Fibroblast of mammary gland (primary cell): ENCODE results near the gene SLC22A23.
A peak's percentile ranks its signal among the peaks of the same experiment; 100 is the strongest.

Source experiments
- DNase-seq: peaks from one replicate; pipeline ENCODE4 v3.0.0-alpha.2; 2010; ENCODE audit warnings: low read depth
- H3K4me3 ChIP-seq: 2 replicates; pipeline ENCODE4 v1.5.1; 2011; ENCODE audit warnings: low read depth, mild to moderate bottlenecking, low read length, moderate library complexity; ENCODE audit not compliant: control insufficient read depth
- CTCF ChIP-seq: conservative IDR thresholded peaks from 2 replicates; pipeline ENCODE4 v1.5.1; 2011; ENCODE audit warnings: low read depth, low read length, inconsistent platforms; ENCODE audit not compliant: control insufficient read depth, insufficient read depth

The SLC22A23 gene

GRCh38 chr6:3324262-3324942 lies 132.4 kb downstream of the SLC22A23 start:
- TF ChIP-seq CTCF, result peak; percentile 6

DNA sequence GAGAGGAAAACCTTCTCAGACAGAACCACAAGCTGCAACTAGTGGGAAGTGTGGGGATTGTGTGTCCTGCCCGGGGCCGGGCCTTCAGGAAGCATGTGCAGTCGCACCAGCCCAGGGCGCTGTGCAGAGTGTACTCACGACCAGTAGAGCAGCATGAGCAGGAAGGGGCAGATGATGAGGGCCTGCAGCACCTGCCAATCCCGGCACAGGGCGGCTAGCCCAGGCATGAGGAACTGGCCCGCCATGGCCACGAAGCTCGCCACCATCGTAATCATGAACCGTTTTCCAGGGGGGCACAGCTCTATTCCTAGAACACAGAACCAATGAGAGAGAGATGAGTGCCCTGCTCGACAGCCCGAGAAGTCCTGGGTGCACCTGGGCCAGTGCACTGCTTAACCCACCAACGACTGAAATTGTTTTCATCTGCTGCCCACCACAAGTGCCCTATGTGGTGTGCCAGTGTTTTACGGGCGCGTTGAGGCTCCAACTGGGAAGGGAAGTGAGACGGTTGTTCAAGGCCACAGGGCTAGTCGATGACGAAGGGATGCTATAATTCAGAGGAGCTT lies 133.1 kb downstream of the SLC22A23 start:
- no peak overlapping the region for H3K4me3 ChIP-seq
- no peak for TF ChIP-seq CTCF
- DNase-seq, result no peak

More at GRCh38 chr6:3324262-3324942, 132.4 kb downstream of the SLC22A23 start:
- DNase-seq, result peak; percentile 95
- H3K4me3 ChIP-seq, result no peak overlapping the region

GRCh38 chr6:3323148-3323547 lies 133.7 kb downstream of the SLC22A23 start:
- no peak overlapping the region for H3K4me3 ChIP-seq
- no peak for TF ChIP-seq CTCF
- DNase-seq, result no peak

- no peak for TF ChIP-seq CTCF
- no peak overlapping the region for H3K4me3 ChIP-seq
- DNase-seq, result no peak
These were observed 134.4 kb downstream of the SLC22A23 start for GRCh38 chr6:3322366-3322890.

DNA sequence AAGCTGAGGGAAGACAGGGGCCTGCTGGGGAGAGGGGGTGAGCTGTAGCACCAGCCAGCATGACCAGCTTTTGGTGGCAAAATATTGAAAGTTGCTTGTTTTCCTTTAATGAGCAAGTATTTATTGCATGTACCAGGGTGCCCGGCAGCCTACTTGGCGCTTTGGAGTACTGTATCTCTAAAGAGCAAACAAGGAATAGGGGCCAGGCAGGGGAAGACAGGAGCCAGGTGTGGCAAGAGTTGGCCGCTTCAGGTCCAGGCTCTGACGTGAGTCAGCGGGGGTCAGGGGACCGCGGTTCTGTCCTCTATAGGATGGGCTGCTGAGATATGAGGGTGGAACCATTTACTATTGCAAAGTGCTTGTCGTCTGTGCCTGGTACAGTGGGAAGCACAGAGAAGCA lies 135.0 kb downstream of the SLC22A23 start:
- H3K4me3 ChIP-seq, result no peak overlapping the region
- DNase-seq, result no peak
- TF ChIP-seq CTCF, result no peak

DNA sequence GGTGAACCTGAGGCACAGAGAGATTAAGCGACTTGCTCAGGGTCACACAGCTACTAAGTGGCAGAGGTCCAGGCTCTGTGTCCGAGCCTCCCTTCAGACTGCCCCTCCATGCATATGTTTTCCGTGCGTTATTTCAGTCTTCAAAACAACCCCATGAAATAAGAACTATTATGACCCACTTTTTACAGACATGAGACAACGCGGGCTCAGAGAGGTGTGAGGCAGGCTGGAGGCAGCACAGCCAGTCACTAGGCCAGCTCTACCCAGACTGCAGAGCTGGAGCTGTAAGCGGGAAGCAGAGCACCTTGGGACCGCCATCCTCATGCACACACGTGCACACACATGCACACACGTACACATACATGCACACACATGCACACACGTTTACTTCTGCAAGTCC lies 135.8 kb downstream of the SLC22A23 start:
- H3K4me3 ChIP-seq, result no peak overlapping the region
- DNase-seq, result no peak
- no peak for TF ChIP-seq CTCF
